ENCODE data around the gene MYL10.
A peak's percentile ranks its signal among the peaks of the same experiment; 100 is the strongest.
"Not testable (repeated sequence)": the region's sequence is repeated elsewhere in the genome, so short reads cannot be mapped to it uniquely, and the experiment has no call there.

Gene MYL10

DNA sequence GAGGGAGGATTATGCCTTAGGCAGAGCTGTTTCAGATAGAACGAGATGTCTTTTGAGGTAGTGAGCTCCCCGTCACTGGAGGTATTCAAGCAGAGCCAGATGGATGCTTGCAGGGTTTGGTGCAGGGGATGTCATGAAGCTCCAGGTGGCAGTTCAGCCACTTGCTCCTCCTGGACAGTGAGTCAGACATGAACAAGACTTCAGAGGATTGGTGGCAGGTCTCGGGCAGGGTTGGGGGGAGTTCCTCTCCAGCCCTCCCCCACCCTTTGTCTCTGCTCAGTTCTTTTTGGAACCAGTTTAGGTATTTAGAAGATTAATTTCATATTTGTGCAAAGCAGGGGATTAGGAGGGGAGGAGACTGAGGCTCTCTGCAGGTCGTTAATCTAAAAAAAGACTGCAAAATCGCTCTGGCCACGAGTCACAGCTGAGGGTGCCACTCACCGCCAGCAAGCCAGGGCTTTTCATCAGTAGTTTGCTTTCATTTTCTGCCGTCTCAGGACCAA lies 21.5 kb upstream of the MYL10 start:
- DNase-seq: no peak

GRCh38 chr7:101647876-101648275 lies 18.8 kb upstream of the MYL10 start:
- peak; percentile 27 for DNase-seq

DNA sequence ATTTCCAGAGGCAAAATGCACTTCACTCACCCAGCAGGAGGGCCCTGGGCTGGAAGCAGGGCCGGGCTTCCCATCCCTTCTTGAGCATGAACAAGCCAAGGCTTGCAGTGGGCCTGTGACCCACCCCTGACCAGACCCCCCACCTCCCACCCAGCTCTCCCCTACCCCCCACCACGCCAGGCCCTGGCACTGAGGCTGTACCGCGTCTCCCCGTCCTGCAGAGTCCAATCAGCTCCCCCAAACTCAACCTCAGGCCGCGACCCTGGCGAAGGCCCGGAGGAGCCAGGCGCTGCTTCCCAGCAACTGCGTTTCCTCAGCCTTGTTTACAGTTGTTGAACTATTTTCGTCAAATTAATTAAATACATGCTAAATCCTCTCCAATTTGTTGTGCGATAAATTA lies 16.9 kb upstream of the MYL10 start:
- DNase-seq: no peak

GRCh38 chr7:101644879-101645278 lies 15.8 kb upstream of the MYL10 start:
- DNase-seq: no peak

DNA sequence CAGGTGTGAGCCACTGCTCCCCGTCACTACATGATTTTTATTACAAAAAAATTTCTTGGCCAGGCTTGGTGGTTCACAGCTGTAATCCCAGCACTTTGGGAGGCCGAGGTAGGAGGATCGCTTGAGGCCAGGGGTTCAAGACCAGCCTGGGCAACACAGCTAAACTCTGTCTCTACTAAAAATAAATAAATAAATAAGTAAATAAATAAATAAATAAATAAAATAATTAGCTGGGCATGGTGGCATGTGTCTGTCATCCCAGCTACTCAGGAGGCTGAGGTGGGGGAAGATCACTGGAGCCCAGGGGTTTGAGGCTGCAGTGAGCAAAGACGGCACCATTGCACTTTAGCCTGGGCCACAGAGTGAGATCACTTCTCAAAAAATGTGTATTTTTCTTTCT lies 10.0 kb upstream of the MYL10 start:
- not testable (repeated sequence) for DNase-seq

DNA sequence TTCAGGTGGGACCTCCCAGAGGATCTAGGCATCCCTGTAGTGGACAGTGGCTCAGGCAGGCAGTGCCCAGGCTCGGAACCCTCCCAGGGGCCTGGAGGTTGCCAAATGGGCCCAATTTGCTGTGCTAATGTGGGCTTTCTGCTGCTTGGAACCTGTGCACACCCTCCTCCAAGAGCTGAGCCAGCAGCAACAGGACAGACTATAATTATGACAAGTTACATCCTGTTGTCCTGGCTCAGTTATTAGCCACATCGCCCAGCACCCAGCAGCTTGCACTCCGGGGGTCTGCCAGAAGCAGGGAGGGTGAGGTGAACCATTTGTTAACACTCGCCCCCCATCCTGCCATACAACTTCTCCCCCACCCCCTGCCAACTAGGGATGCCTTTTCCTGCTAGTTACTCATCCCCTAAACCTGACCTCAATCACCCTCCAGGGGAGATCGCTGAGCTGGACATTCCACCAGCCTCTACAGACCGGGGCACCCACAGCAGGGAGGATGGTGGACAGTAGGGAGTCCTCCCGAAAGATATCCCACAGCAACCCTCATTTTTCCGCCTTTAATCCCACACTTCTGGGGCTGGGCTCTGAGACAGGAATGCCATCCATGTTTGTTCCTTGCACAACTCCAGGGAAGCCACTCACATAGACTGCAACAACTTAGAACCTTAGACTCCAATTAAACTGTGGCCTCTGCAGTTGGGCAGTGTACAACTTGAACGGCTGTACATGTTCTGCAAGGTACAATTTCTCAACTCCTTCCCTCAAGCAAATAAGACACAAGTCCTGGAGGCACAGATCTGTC lies 7.9 kb upstream of the MYL10 start:
- no peak for DNase-seq

DNA sequence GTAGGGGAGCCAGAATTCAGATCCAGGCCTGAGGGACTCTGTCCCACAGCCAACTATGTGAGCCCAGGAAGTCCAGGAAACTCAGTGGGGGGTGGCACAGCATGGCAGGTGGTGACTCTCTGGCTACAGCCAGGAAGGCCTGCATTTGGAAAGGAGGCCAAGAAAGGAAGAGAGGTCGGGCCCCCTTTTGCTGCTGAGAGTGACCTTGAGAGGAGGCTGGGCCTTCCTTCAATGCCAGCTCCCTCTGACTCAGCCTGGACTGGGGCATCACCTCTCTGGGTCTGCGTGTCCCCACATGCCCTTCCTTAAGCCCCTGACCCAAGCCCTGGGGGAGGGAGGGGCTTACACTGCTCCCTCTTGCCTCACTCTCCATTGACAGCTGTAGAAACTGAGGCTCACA lies 6.4 kb upstream of the MYL10 start:
- DNase-seq: no peak

- no peak for DNase-seq
Measured at GRCh38 chr7:101634196-101634717, 5.2 kb upstream of the MYL10 start.

DNA sequence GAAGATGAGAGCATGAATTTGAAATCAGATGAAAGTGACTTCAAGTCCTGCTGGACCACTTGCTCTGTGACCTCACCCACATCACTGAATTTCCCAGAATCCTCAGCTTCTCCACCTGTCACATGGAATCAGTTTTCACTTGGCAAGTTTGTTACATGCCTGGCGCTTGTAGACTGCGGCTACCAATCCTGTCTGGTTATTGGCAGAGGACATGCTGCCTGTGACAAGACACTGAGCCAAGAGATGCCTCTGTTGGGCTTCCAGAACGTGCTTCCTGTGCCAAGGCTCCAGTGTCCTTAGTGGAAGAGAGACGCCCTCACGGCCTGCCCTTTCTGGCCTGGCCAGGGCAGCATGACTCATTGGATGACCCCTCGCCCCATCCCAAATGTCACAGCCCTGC lies 4.4 kb upstream of the MYL10 start:
- DNase-seq: no peak

GRCh38 chr7:101632641-101633040 lies 3.5 kb upstream of the MYL10 start:
- DNase-seq: no peak

GRCh38 chr7:101631224-101631714 lies 2.2 kb upstream of the MYL10 start:
- DNase-seq: no peak

GRCh38 chr7:101630591-101630990 lies 1.5 kb upstream of the MYL10 start:
- DNase-seq: peak; percentile 36

DNA sequence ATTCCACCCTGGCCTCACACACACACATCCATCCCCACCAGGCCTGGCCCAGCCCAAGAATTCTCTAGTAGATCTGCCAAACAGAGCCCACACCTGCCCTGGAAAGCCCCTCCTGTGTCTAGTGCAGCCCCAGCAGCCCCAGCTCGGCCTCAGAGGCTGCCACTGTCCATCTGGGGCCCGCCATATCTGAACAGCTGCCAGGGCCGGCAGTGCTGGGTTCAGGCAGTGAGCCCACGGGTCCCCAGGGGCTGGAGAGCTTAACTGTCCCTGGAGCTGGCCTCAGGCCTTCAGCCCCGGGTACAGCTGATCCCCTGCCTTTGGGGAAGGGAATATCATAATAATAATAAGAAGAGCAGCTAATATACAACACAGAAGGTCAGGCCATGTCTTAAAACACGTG lies 574 bp downstream of the MYL10 start:
- no peak for DNase-seq

DNA sequence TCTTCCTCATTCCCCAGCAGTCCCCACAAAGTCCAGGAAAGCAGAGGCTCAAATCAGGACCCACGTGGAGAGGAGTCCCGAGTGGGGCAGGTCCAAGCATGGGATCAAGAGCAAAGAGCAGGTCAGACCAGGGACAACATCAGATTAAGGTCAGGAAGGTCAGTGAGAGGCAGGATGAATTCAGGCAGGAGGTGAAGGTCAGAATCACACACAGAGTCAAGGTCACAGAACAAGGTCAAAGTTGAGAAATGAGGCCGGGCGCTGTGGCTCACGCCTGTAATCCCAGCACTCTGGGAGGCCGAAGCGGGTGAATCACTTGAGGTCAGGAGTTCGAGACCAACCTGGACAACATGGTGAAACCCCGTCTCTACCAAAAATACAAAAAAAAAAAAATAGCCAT lies 2.3 kb downstream of the MYL10 start:
- DNase-seq: no peak

DNA sequence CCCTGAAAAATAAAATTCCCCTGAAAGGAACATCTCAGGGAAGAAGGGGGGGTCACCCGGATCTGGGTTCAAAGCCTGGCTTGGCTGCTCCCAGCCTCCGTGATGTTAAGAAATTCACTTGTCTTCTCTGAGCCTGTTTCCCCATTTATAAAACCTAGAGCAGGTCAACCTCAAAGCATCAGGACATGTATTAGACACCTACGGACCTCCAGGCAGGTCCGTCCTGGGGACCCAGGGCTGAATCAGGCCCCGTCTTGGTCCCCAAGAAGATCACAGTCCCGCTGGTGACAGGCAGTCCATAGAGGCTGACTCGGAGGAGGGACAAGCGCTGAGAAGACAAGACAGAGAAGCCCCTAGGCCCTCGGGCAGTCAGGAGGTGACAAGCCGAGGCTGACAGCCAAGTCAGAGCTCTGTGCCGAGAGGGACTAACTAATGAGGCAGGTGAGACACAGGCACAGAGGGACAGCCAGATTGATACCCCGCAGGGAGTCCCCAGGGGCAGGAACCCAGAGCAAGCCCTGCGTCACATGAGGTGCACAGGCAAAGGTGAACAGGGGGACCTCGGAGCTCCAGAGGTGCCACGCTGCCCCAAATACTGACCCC lies 2.9 kb downstream of the MYL10 start:
- no peak for DNase-seq

DNA sequence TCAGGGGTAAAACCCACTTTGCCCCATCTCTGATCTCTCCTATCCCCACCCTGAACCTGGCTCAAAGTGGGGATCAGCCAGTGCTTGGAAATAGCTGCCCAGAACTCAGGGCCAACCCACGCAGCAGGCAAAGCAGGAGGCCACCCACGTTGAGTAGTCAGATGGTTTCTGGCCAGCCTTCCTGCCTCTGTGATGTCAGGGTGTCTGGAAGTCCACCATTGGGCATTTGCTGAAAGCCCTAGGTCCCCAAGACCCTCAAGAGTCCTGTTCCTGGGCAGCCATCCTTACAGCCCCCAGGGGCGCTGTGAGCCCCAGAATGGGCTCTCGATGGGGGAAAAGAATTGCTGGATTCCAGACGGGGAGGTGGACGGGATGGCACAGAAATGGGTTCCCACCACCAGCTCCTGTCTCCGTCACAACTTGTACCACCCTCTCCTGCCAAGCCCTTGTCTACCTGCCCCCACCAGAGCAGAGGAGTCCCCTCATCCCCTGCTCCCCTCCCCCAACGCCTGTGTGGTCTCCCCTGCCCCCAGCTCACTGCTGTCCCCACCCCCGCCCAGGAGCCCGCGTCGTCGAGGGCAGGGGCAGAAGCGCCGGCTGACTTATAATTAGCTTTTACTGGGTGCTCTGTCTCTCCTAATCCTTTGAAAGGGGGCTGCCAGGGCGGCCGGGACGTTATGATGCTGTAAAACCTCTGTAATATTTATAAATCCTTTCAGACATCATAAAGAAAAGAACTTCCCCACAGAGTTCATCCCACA lies 3.9 kb downstream of the MYL10 start:
- DNase-seq: peak; percentile 16

- DNase-seq: peak; percentile 26
Measured at GRCh38 chr7:101624246-101625001, 4.7 kb downstream of the MYL10 start.

GRCh38 chr7:101622609-101623173 lies 6.4 kb downstream of the MYL10 start:
- no peak for DNase-seq

GRCh38 chr7:101620991-101621390 lies 8.1 kb downstream of the MYL10 start:
- DNase-seq: no peak

GRCh38 chr7:101620395-101620794 lies 8.7 kb downstream of the MYL10 start:
- DNase-seq: no peak

GRCh38 chr7:101618916-101619315 lies 10.2 kb downstream of the MYL10 start:
- DNase-seq: peak; percentile 29

- DNase-seq: peak; percentile 62
Measured at GRCh38 chr7:101618207-101618839, 10.8 kb downstream of the MYL10 start.

Data from fibroblast of skin of right quadriceps (primary cell).